Activated CD4-positive, alpha-beta T cell treated with anti-CD3 and anti-CD28 coated beads, Interleukin-2, amount 50 U/mL, for 48 hours (primary cell): Measurements from ENCODE around the gene TFDP1.

Experiments used
- DNase-seq, 2 experiments: peaks; one replicate each; pipeline ENCODE4 v3.0.0-alpha.2; 2020

Gene TFDP1

GRCh38 chr13:113635048-113635420 is 50.5 kb downstream of the TFDP1 start:
- no peak for DNase-seq

DNA sequence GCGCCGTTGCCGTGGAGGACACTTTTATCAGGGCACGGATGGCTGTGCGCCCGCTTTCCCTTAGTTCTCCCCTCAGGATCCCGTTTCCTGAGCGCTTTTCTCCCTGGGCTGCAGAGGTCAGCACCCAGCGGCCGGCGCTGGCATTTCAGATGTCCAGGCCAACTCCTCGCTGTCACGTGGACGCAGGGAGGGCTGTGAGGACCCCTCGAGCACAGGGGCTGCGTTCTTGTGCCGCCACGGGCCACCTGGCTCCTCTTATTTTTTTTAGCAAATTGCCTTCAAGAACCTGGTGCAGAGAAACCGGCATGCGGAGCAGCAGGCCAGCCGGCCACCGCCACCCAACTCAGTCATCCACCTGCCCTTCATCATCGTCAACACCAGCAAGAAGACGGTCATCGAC is 51.2 kb downstream of the TFDP1 start:
- DNase-seq, result no peak

- DNase-seq, result no peak
These were observed 51.9 kb downstream of the TFDP1 start for GRCh38 chr13:113636266-113636963.

DNA sequence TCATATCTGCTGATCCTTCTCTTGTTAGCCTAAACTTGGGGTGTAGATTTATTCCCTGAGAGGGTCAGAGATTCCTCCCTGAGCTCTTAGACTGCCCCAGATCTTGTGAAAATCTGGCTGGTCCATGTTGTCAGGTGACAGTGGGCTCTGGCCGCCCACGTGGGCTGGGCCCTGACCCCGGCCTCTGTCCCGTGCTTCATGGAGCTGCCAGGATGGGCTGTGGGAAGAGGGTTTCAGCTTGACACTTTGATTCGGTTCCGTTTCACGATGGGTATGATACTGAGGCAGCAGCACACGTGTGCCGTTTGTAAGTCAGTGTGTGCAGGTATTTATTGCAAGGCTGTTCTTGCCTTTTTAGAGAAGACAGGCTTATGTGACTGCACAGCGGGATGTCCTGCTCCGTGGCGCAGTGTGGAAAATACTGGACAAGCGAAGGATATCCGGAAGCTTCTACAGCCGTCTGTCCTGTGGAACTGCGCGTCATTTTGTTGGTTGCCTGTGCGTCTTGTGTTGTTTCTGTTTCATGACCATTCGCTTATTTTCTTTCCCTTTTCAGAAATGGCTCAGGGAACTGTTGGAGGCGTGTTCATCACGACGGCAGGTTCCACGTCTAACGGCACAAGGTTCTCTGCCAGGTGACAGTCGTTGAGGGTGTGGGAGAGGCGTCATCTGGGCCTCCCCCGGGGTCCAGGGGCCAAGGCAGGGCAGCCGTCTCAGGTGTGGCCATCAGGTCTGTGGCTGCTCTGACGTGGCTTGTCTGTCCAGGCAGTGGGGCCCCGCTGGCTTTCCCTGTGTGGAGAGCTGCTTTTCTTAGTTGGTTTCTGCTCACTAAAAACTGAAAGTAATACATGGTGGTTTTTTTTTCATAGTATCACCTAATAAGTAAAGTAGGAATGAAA is 53.0 kb downstream of the TFDP1 start:
- DNase-seq, result no peak

DNA sequence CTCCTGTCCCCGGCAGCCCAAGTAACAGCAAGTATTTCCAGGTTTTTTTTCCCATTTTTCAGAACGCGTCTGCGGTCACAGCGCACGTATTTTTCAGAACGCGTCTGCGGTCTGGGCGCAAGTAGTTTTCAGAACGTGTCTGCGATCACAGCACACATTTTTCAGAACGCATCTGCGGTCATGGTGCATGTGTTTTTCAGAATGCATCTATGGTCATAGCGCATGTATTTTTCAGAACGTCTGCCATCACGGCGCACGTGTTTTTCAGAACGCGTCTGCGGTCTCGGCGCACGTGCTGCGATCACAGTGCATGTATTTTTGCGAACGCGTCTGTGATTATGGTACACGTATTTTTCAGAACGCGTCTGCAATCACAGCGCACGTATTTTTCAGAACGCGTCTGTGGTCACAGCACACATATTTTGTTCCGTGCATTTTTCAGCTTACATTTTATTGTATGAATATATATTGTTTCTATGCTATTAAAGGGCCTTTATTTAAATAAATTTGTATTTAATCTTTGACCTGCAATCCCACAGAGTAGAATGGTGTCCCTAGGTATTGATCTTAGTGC is 53.7 kb downstream of the TFDP1 start:
- DNase-seq, result no peak

DNA sequence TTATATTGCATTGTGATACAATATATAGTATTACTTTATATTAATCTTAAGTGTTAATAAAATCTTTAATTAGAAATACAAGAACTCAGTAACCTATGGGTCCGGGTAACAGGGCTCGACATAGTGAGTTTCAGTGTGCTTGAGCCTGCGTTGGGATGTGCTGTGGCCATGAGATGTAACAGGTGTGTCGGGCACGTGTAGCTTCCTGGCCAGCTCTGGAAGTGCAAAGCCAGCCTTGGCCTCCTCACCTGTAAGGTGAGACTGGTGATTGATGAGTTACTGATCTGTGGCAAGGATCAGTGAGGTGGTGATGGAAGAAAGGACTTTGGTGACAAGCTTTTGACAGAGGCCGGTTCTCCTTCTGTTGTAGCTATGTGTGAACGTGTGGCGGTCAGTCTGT is 54.3 kb downstream of the TFDP1 start:
- no peak for DNase-seq

DNA sequence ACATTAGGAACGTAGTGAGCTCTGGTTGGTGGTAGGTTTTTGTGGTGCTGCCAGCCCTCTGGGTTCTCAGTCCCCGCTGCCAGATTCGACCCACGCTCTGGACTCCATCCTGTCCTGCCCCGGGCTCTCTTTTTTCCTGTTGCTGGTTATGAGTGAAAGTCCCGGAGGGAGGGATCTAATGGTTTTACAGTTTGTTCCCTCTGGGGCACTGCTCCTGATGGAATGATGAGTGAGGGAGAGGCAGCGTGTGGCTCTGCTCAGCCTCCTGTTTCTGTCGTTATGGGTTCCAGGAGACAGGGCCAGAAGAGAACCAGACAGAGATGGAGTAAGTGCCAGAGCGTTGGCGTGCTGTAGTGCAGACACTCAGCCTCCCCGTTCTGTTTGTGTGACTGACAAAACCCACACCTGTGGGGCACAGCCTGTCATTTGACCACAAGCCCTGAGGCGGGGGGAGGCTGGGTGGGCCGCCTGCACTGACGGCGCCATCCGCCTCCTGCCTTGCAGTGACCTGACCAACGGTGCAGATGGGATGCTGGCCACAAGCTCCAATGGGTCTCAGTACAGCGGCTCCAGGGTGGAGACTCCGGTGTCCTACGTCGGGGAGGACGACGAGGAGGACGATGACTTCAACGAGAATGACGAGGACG is 55.2 kb downstream of the TFDP1 start:
- DNase-seq, result no peak

GRCh38 chr13:113641426-113641825 is 56.9 kb downstream of the TFDP1 start:
- no peak for DNase-seq

- no peak for DNase-seq
These were observed 58.0 kb downstream of the TFDP1 start for GRCh38 chr13:113642563-113642962.

GRCh38 chr13:113643593-113643992 is 59.0 kb downstream of the TFDP1 start:
- DNase-seq, result no peak

DNA sequence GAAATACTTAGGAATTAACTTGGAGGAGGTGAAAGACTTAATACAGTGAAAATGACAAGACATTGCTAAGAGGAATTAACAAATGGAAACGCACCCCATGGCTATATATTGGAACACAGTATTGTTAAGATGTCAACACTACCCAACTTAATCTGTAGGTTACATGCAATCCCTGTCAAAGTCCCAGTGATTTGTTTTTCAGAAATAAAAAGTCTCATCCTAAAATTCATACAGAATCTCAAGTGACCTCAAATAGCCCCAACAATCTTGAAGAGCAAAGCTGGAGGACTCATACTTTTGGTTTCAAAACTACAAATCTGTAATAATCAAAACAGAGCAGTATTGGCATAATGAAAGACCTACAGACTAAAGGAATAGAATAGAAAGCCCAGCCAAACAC is 60.2 kb downstream of the TFDP1 start:
- DNase-seq, result no peak

- DNase-seq, result no peak
These were observed 60.8 kb downstream of the TFDP1 start for GRCh38 chr13:113645329-113645728.

GRCh38 chr13:113646376-113646775 is 61.8 kb downstream of the TFDP1 start:
- no peak for DNase-seq

- no peak for DNase-seq
These were observed 62.4 kb downstream of the TFDP1 start for GRCh38 chr13:113646921-113647340.

- DNase-seq, result no peak
These were observed 63.0 kb downstream of the TFDP1 start for GRCh38 chr13:113647351-113648215.

DNA sequence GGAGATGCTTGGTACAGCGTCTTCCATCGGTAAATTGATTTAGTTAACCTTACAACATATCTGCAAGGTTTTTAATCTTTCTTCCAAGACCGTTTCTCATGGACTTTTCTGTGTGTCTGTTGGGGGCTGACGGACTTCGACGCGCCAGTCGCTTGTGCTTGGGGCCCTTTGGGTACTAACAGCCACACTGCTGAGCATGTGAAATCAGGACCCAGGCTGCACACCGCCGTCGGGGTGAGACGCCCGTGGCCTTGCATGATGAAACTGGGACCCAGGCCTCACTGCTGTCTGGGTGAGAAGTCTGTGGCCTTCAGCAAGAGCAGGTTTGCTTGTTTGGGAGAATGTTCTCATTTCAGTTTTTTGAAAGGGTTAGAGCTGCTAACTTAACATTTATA is 63.7 kb downstream of the TFDP1 start:
- no peak for DNase-seq

DNA sequence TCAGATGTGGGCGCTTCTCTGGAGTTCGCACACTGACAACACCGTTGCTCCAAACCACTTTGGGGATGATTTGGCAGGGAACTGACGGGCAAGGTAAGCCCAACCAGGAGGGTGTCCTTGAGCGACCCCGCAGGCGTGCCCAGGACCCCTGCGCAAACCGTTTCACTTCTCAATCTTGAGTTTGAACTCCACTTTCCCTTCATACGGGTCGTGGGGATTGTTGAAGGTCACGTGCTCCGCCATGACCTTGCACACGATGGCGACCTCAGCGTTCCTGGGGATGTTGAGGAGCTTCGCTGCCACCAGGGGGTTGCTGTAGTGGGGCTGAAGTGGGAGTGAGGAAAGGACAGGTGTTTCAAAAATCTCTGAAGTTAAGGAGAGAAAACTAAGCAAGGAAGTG is 64.7 kb downstream of the TFDP1 start:
- no peak for DNase-seq

DNA sequence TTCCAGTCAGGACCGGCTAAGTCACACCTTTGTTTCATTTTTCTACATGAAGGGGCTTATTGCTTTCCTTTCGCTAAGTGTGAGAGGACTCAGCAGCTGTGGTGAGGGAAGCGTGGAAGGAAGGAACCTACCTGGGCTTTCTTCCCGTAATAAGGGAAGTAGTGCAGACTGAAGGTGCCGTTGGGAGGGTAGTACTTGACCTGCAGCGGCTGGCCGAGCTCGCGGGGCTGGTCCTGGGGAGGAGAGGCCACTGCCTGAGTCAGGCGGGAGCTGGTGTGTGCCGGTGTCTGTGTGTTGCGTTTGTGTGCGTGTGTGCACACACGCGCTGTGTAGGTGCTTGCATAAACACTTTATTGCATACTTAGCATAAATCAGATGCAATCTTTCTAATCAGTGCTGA is 65.7 kb downstream of the TFDP1 start:
- DNase-seq, result no peak

- DNase-seq, result no peak
These were observed 66.2 kb downstream of the TFDP1 start for GRCh38 chr13:113650731-113651148.

- DNase-seq, result no peak
These were observed 67.2 kb downstream of the TFDP1 start for GRCh38 chr13:113651511-113652403.
